Sigmoid colon (tissue), 7 donors: ENCODE measurements around the gene SIVA1. TPM values are rescaled to one million over a fixed set of nuclear protein-coding genes. Genes with fewer than 3 reads are reported as not detected.

Source experiments
- DNase-seq: peaks from one replicate; pipeline ENCODE4 v3.0.0-alpha.2; 2019
- H3K27ac ChIP-seq, 4 donors: fragments of 200-600 bp; sonication (generic); one replicate each; pipeline ENCODE4 v1.5.1; 2016 to 2019; ENCODE audit warnings: mild to moderate bottlenecking in 1 of 4
- H3K27me3 ChIP-seq, 3 donors: fragments of 200-600 bp; sonication (generic); one replicate each; pipeline ENCODE4 v1.5.1; 2019; ENCODE audit warnings: mild to moderate bottlenecking in 1 of 3
- H3K36me3 ChIP-seq, 4 donors: fragments of 200-600 bp; sonication (generic); one replicate each; pipeline ENCODE4 v1.5.1; 2016 to 2019
- H3K4me1 ChIP-seq, 4 donors: fragments of 200-600 bp; sonication (generic); one replicate each; pipeline ENCODE4 v1.5.1; 2017 to 2019
- H3K4me3 ChIP-seq, 4 donors: fragments of 200-600 bp; sonication (generic); one replicate each; pipeline ENCODE4 v1.5.1; 2017 to 2019; ENCODE audit warnings: mild to moderate bottlenecking in 2 of 4, moderate library complexity in 1 of 4
- H3K9me3 ChIP-seq, 4 donors: fragments of 200-600 bp in 3 of 4; sonication (generic) in 3 of 4; one replicate each; pipeline versions ENCODE4 v1.5.1 to v1.6.1; 2013 to 2019
- CTCF ChIP-seq, 4 experiments: fragments of 450-650 bp in 3 of 4; fragments of 200-600 bp in 1 of 4; IDR thresholded peaks; one replicate each; pipeline ENCODE4 v1.5.1; 2016 to 2019; ENCODE audit warnings: antibody characterized with exemption in 4 of 4, mild to moderate bottlenecking in 3 of 4, moderate library complexity in 2 of 4
- EP300 ChIP-seq, 4 donors: sonication (generic); formaldehyde crosslinking; IDR thresholded peaks; one replicate each; pipeline ENCODE4 v1.6.1; 2017; ENCODE audit warnings: antibody characterized with exemption in 4 of 4
- POLR2A ChIP-seq, 2 donors: fragments of 450-650 bp; IDR thresholded peaks; one replicate each; pipeline ENCODE4 v1.6.1; 2016; ENCODE audit warnings: antibody characterized with exemption in 2 of 2, mild to moderate bottlenecking in 2 of 2, moderate library complexity in 2 of 2
- POLR2AphosphoS5 ChIP-seq, 4 donors: sonication (generic); formaldehyde crosslinking; IDR thresholded peaks; one replicate each; pipeline ENCODE4 v1.6.1; 2017; ENCODE audit warnings: antibody characterized with exemption in 4 of 4
- WGBS, 2 donors: extraction: QIAGEN DNeasy Blood & Tissue Kit; methylation state at CpG; one replicate each; pipeline ENCODE4 v1.1.7; 2013; 5-methylcytosine and 5-hydroxymethylcytosine counted together
- intact Hi-C: fragments of 100-400 bp; cut with DNase I; formaldehyde crosslinking; loops from one replicate; pipeline ENCODE4 v1.15.1; 2023
- polyA plus RNA-seq, 3 donors: library from polyadenylated mRNA; stranded (reverse); fragments of 200-250 nt; gene quantifications; one replicate each; pipeline ENCODE4 v1.2.3, GENCODE V29; 2013
- total RNA-seq, 4 donors: library from RNA; depleted of rRNA; stranded (reverse); fragments of >200 nt; gene quantifications; one replicate each; pipeline ENCODE4 v1.1.0, GENCODE V29; 2016
- donor health status: healthy with polysubstance abuse.
- donor health status: Bipolar disorder and iron deficiency.
- donor health status: healthy.

SIVA1 gene
- total and polyA plus RNA-seq, 7 donors, result 124 to 512 (median 235) TPM

- H3K27ac ChIP-seq, result peak overlapping the region in 1 of 4 donors; percentile 34
- no peak for TF ChIP-seq CTCF (IDR thresholded peaks at IDR 0.05)
- no peak for TF ChIP-seq POLR2A (IDR thresholded peaks at IDR 0.05)
- no peak for TF ChIP-seq EP300 (IDR thresholded peaks at IDR 0.05)
- TF ChIP-seq POLR2AphosphoS5 (IDR thresholded peaks at IDR 0.05), result no peak
- WGBS, 2 donors, result 92 to 96% methylated on average over 9 of the region's 9 CpGs
These were observed 31.2 kb downstream of the SIVA1 start for GRCh38 chr14:104784218-104784568.

GRCh38 chr14:104784846-104785707 is 32.1 kb downstream of the SIVA1 start:
- intact Hi-C loops, result no loop called here
- Histone ChIP-seq H3K27me3 (no peaks in the 10 kb centered on the region), H3K4me1 (peaks cover 0 to 59% (median 48%) of the 10 kb centered on the region in 4 donors), H3K27ac (peak overlapping the region in 2 of 4 donors; percentile 32 to 34), H3K36me3 (peaks cover 0 to 47% (median 11%) of the 10 kb centered on the region in 4 donors), H3K4me3 (peak overlapping the region in 1 of 4 donors; percentile 19), H3K9me3 (no peaks in the 10 kb centered on the region)
- DNase-seq, result no peak
- TF ChIP-seq POLR2A (IDR thresholded peaks at IDR 0.05), result no peak
- no peak for TF ChIP-seq POLR2AphosphoS5 (IDR thresholded peaks at IDR 0.05)
- no peak for TF ChIP-seq CTCF (IDR thresholded peaks at IDR 0.05)
- TF ChIP-seq EP300 (IDR thresholded peaks at IDR 0.05), result no peak
- 83 to 84% methylated on average over 36 of the region's 36 CpGs for WGBS, 2 donors

More at GRCh38 chr14:104784218-104784568, 31.2 kb downstream of the SIVA1 start:
- H3K36me3 ChIP-seq, result peaks cover 0 to 47% (median 8%) of the 10 kb centered on the region in 4 donors
- intact Hi-C loops, result no loop called here
- no peaks in the 10 kb centered on the region for H3K9me3 ChIP-seq
- H3K4me3 ChIP-seq, result no peak overlapping the region
- peaks cover 0 to 51% (median 44%) of the 10 kb centered on the region in 4 donors for H3K4me1 ChIP-seq
- no peaks in the 10 kb centered on the region for H3K27me3 ChIP-seq
- DNase-seq, result no peak

- TF ChIP-seq EP300 (IDR thresholded peaks at IDR 0.05) (no peak), POLR2A (IDR thresholded peaks at IDR 0.05) (no peak), CTCF (IDR thresholded peaks at IDR 0.05) (no peak), POLR2AphosphoS5 (IDR thresholded peaks at IDR 0.05) (no peak)
- H3K27ac ChIP-seq, result no peak overlapping the region
- intact Hi-C loops, result no loop called here
- 87 to 92% methylated on average over 13 of the region's 13 CpGs for WGBS, 2 donors
- no peak overlapping the region for H3K4me3 ChIP-seq
- H3K27me3 ChIP-seq, result no peaks in the 10 kb centered on the region
- H3K4me1 ChIP-seq, result peaks cover 0 to 59% (median 49%) of the 10 kb centered on the region in 4 donors
- no peaks in the 10 kb centered on the region for H3K9me3 ChIP-seq
- H3K36me3 ChIP-seq, result peaks cover 0 to 47% (median 14%) of the 10 kb centered on the region in 4 donors
- no peak for DNase-seq
These were observed 32.7 kb downstream of the SIVA1 start for GRCh38 chr14:104785708-104786080.

- H3K4me3 ChIP-seq, result no peak overlapping the region
- intact Hi-C loops, result no loop called here
- H3K27me3 ChIP-seq, result no peaks in the 10 kb centered on the region
- DNase-seq, result no peak
- no peaks in the 10 kb centered on the region for H3K9me3 ChIP-seq
- peaks cover 0 to 47% (median 17%) of the 10 kb centered on the region in 4 donors for H3K36me3 ChIP-seq
- no peak overlapping the region for H3K27ac ChIP-seq
- peaks cover 0 to 59% (median 49%) of the 10 kb centered on the region in 4 donors for H3K4me1 ChIP-seq
- TF ChIP-seq POLR2AphosphoS5 (IDR thresholded peaks at IDR 0.05) (no peak), EP300 (IDR thresholded peaks at IDR 0.05) (no peak), CTCF (IDR thresholded peaks at IDR 0.05) (no peak), POLR2A (IDR thresholded peaks at IDR 0.05) (no peak)
- 49 to 63% methylated on average over 12 to 13 of the region's 14 CpGs for WGBS, 2 donors
These were observed 33.2 kb downstream of the SIVA1 start for GRCh38 chr14:104786091-104786586.
